Left lung (tissue), 10 donors: ENCODE data around the gene MAN1B1. TPM values are rescaled to one million over a fixed set of nuclear protein-coding genes. Genes with fewer than 3 reads are reported as not detected.
A peak's percentile ranks its signal among the peaks of the same experiment; 100 is the strongest.

ENCODE experiments used
- ATAC-seq: fragments of 200-7000 bp; cut with Tn5 transposase; one replicate; pipeline ENCODE4 v1.9.1; 2020; ENCODE audit warnings: moderate library complexity
- DNase-seq, 4 donors: peaks; one replicate each; pipeline ENCODE4 v3.0.0-alpha.2; 2013 to 2020
- H3K27ac ChIP-seq, 2 donors: fragments of 200-600 bp; sonication (generic) in 1 of 2; one replicate each; pipeline versions ENCODE4 v1.5.0 to v1.8.0; 2020 to 2021
- H3K27me3 ChIP-seq, 2 donors: fragments of 200-600 bp; sonication (generic) in 1 of 2; one replicate each; pipeline versions ENCODE4 v1.5.0 to v1.8.0; 2020 to 2021
- H3K36me3 ChIP-seq, 2 donors: fragments of 200-600 bp; sonication (generic) in 1 of 2; one replicate each; pipeline versions ENCODE4 v1.5.0 to v1.8.0; 2020 to 2021
- H3K4me1 ChIP-seq, 2 donors: fragments of 200-600 bp; one replicate each; pipeline ENCODE4 v1.8.0; 2021
- H3K4me3 ChIP-seq, 2 donors: fragments of 200-600 bp; sonication (generic) in 1 of 2; one replicate each; pipeline versions ENCODE4 v1.5.0 to v1.8.0; 2020 to 2021; ENCODE audit warnings: mild to moderate bottlenecking in 1 of 2
- H3K9me3 ChIP-seq, 2 donors: fragments of 200-600 bp; sonication (generic) in 1 of 2; one replicate each; pipeline versions ENCODE4 v1.5.0 to v1.8.0; 2020 to 2021
- intact Hi-C, 2 donors: fragments of 100-400 bp; cut with DNase I; formaldehyde crosslinking; loops; one replicate each; pipeline versions ENCODE4 v1.11.2 to v1.14.2; 2022
- polyA plus RNA-seq, 6 donors: library from polyadenylated mRNA; unstranded; fragments of 120-200 nt; gene quantifications; one replicate each; pipeline ENCODE4 v1.2.1, GENCODE V29; 2013; ENCODE audit not compliant: insufficient read length in 6 of 6
- total RNA-seq, 2 donors: library from RNA; stranded (reverse); fragmentation: NEBNext Ultra II Directional; extraction: Animal tissue kit (Norgen Biotek cat#: 25700); gene quantifications; one replicate each; pipeline ENCODE4 v1.2.1, GENCODE V29; 2021
- TF ChIP-seq, protein P1 (sequence below), 2 donors: fragments of 200-600 bp; sonication (generic) in 1 of 2; IDR thresholded peaks; one replicate each; pipeline versions ENCODE4 v1.5.0 to v1.8.0; 2021; ENCODE audit warnings: antibody characterized with exemption in 2 of 2
- donor health status: DM: no; HTN: yes; CAD: no.
- donor health status: DM: no; HTN: no; CAD: no.

The MAN1B1 gene
- total and polyA plus RNA-seq, 8 donors, result 51.5 to 74.9 (median 64.8) TPM

DNA sequence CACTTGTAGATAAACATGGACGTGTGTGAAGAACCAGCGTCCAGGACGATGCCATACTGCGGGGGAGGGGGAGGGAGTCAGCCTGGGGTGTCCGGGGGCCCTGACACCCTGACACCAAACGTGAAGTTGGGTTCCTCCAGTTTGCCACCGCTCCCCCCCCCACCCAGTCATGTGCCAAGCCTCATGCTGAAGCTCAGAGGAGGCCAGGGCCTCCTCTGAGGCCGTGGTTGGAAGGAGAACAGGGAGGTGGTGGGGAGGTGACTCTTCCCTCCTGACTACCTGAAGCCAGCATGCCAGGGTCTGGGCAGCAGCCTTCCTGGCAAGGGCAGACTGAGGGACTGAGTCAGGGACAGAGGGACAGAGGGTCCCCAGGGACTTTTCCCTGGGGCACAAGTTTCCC, 34.5 kb upstream of the MAN1B1 start:
- no peak overlapping the region for H3K4me3 ChIP-seq
- no peaks in the 10 kb centered on the region for H3K36me3 ChIP-seq
- DNase-seq (no peak), ATAC-seq (no peak)
- intact Hi-C loops, result no loop called here
- H3K4me1 ChIP-seq, result peaks cover 9 to 43% of the 10 kb centered on the region in 2 donors
- peaks cover 39 to 86% of the 10 kb centered on the region in 2 donors for H3K27me3 ChIP-seq
- no peak overlapping the region for H3K27ac ChIP-seq
- TF ChIP-seq, protein P1, sequence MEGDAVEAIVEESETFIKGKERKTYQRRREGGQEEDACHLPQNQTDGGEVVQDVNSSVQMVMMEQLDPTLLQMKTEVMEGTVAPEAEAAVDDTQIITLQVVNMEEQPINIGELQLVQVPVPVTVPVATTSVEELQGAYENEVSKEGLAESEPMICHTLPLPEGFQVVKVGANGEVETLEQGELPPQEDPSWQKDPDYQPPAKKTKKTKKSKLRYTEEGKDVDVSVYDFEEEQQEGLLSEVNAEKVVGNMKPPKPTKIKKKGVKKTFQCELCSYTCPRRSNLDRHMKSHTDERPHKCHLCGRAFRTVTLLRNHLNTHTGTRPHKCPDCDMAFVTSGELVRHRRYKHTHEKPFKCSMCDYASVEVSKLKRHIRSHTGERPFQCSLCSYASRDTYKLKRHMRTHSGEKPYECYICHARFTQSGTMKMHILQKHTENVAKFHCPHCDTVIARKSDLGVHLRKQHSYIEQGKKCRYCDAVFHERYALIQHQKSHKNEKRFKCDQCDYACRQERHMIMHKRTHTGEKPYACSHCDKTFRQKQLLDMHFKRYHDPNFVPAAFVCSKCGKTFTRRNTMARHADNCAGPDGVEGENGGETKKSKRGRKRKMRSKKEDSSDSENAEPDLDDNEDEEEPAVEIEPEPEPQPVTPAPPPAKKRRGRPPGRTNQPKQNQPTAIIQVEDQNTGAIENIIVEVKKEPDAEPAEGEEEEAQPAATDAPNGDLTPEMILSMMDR (IDR thresholded peaks at IDR 0.05), result no peak
- H3K9me3 ChIP-seq, result no peaks in the 10 kb centered on the region

DNA sequence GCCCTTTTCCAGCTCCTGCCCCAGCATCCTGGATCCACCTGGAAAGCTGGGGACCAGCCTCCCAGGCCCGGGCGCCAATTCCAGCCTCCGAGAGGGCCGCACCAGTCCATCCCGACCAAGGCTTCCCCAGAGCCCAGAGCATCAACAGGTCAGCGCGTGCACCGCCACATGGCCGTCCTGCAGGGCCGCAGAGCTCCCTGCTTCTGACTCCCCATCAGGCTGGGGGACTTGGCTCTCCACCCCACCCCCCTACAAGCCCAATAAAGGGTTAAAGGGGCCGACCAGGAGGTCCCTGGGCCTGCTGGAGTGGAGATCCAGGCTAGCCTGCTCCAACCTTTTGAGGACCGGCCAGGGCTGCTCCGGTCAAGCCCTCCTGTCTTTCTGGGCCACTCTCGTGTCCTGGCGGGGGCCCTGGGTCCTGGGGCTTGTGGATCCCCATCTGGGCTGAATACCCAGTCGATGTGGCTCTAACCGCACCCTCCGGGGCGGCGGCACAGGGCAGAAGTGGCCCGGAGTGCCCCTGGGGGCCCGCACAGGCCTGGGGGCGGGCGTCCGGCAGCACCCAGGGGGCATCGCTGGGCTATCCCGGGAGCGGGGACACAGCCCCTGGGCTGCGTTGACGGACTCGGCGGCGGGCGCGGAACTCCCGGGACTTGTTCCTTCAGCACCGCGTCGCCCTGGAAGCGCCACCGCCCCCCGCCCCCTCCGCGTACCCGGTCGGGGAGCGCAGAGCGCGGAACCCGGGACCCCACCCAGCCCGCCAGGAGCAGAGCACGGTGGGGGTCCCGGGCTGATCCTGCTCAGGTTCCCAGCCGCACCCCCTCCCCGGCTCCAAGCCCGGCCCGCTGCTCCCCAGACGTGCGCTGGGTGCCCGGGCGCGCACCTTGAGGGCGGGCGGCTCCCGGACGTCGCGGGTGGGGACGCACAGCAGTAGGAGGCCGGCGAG, 33.5 kb upstream of the MAN1B1 start:
- DNase-seq, result peak in 1 of 4 donors; percentile 74
- Histone ChIP-seq H3K36me3 (no peaks in the 10 kb centered on the region), H3K27ac (no peak overlapping the region), H3K4me1 (peaks cover 9 to 43% of the 10 kb centered on the region in 2 donors), H3K9me3 (no peaks in the 10 kb centered on the region), H3K4me3 (peak overlapping the region; percentile 15 to 40), H3K27me3 (peaks cover 30 to 76% of the 10 kb centered on the region in 2 donors)
- intact Hi-C loops, result no loop called here
- TF ChIP-seq, protein P1 (IDR thresholded peaks at IDR 0.05), result no peak
- peak; percentile 25 for ATAC-seq

DNA sequence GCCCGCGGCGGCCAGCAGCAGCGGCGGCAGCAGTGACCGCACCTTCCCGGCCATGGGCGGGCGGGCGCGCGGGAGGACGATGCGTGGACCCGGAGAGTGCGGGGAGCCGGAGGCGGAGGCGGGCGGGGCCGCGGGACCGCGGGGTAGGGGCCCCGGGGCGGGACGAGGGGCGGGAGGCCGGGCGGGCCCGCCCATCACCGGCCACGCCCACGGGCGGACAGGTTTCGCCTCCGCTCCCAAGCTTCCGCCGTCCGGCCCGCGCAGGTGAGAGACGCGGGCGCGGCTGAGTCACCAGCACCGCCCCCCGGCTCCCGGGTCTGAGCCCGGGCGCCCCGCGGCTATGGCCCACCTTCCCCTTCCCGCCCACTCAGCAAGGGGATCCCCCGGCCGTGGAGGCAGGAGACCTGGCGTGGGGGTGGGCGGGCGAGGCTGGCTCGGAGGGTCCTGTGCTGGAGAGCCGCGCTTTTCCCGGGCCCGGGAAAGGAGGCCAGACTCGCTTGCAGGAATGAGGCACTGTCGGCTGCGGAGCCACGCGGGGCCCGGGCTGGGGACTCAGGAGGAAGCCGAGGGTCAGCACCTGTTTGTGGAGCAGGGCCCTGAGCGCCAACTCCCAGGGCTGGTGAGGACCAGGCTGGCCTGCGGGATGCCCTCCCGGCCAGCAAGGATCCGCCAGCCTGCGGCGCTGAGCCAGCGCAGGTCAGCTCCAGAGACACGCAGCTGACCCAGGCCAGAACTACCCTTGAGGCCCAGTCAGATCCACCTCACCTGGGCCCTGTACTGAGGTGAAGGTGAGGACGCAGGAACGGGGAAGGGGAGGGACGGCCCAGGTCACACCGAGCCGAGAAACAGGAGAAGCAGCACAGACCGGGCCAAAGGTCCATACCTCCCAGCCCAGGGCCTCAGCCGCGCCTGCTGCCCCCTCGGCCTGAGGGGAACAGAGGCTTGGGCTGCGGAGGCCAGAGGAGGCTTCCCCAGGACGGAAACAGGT, 32.5 kb upstream of the MAN1B1 start, which contains the start of gene ENTPD2:
ENTPD2 (minus strand) TSS at position 118 of the 988 bp plus-strand sequence; CDS start at position 54, 64 bp downstream.
- Histone ChIP-seq H3K27ac (no peak within 1 kb of the TSS), H3K4me1 (peaks cover 9 to 38% of the 10 kb centered on the region in 2 donors)
- peak; percentile 90 for ATAC-seq

DNA sequence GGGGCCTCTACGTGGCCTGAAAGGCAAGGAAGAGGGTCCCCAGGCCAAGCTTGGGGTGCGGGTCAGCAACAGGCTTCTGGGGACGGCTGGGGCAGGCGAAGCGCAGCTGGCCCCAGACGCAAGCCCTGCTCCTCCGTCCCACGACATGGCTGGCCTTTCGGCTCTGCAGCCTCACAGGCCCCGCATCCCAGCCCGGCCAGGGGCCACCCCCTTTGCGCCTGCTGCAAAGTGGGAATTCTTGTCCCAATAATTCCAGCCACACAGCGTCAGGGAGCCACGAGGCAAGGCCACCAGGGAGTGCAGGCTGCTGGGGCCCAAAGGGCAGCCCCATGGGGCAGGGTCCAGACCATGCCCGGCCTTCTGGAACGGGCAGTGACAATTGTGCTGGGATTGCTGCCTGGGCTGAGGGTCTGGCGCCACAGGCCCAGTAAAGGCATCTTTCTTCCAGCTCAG, 31.8 kb upstream of the MAN1B1 start:
- no peak overlapping the region for H3K4me3 ChIP-seq
- TF ChIP-seq, protein P1 (IDR thresholded peaks at IDR 0.05), result no peak
- ATAC-seq, result no peak

More for the DNA sequence above, 32.5 kb upstream of the MAN1B1 start, which contains the start of gene ENTPD2:
- peak in 1 of 4 donors; percentile 90 for DNase-seq
- intact Hi-C loops, result no loop called here
- Histone ChIP-seq H3K27me3 (peaks cover 21 to 67% of the 10 kb centered on the region in 2 donors), H3K4me3 (peak within 1 kb of the TSS; percentile 15 to 40), H3K36me3 (no peaks in the 10 kb centered on the region), H3K9me3 (no peaks in the 10 kb centered on the region)
- TF ChIP-seq, protein P1 (IDR thresholded peaks at IDR 0.05), result no peak

More for the DNA sequence above, 31.8 kb upstream of the MAN1B1 start:
- Histone ChIP-seq H3K9me3 (no peaks in the 10 kb centered on the region), H3K27ac (no peak overlapping the region), H3K27me3 (peaks cover 15 to 59% of the 10 kb centered on the region in 2 donors), H3K4me1 (peaks cover 9 to 38% of the 10 kb centered on the region in 2 donors), H3K36me3 (no peaks in the 10 kb centered on the region)
- DNase-seq, result no peak
- intact Hi-C loops, result no loop called here
